Trophoblast cell (in vitro differentiated cells and primary cell): ENCODE results near the gene FUNDC2.

Experiments used
- DNase-seq, 2 donors: peaks; one replicate each; pipeline ENCODE4 v3.0.0-alpha.2; 2016
- H2AFZ ChIP-seq: 2 replicates; pipeline ENCODE4 v1.6.1; 2013; ENCODE audit warnings: low read length, moderate library complexity, mild to moderate bottlenecking; ENCODE audit not compliant: insufficient read depth, poor library complexity
- H2AK5ac ChIP-seq: 2 replicates; pipeline ENCODE4 v1.6.1; 2013; ENCODE audit warnings: mild to moderate bottlenecking, low read length
- H2BK120ac ChIP-seq: 2 replicates; pipeline ENCODE4 v1.6.1; 2013; ENCODE audit warnings: low read length, mild to moderate bottlenecking, moderate library complexity; ENCODE audit not compliant: insufficient read depth, poor library complexity
- H2BK12ac ChIP-seq: 2 replicates; pipeline ENCODE4 v1.6.1; 2013; ENCODE audit warnings: mild to moderate bottlenecking, low read length, moderate library complexity
- H2BK5ac ChIP-seq: 2 replicates; pipeline ENCODE4 v1.6.1; 2013; ENCODE audit warnings: low read length, low read depth, moderate library complexity, mild to moderate bottlenecking; ENCODE audit not compliant: poor library complexity
- H3K14ac ChIP-seq: 2 replicates; pipeline ENCODE4 v1.6.1; 2013; ENCODE audit warnings: mild to moderate bottlenecking, low read length
- H3K18ac ChIP-seq: 2 replicates; pipeline ENCODE4 v1.6.1; 2013; ENCODE audit warnings: mild to moderate bottlenecking, low read length
- H3K23ac ChIP-seq: 2 replicates; pipeline ENCODE4 v1.6.1; 2013; ENCODE audit warnings: low read length
- H3K27ac ChIP-seq: 2 replicates; pipeline ENCODE4 v1.5.1; 2013; ENCODE audit warnings: low read depth, mild to moderate bottlenecking, inconsistent platforms, low read length, moderate library complexity
- H3K27me3 ChIP-seq: 2 replicates; pipeline ENCODE4 v1.6.1; 2013; ENCODE audit warnings: inconsistent platforms, mild to moderate bottlenecking, low read length, moderate library complexity; ENCODE audit not compliant: insufficient read depth
- H3K36me3 ChIP-seq, 2 experiments: 1 replicate in 1 of 2; 2 replicates in 1 of 2; pipeline ENCODE4 v1.6.1; 2013; ENCODE audit warnings: low read length in 2 of 2, mild to moderate bottlenecking in 2 of 2, moderate library complexity in 1 of 2; ENCODE audit not compliant: insufficient read depth in 2 of 2, control insufficient read depth in 1 of 2
- H3K4ac ChIP-seq: 2 replicates; pipeline ENCODE4 v1.6.1; 2013; ENCODE audit warnings: low read depth, mild to moderate bottlenecking, low read length, moderate library complexity
- H3K4me1 ChIP-seq, 2 experiments: 1 replicate in 1 of 2; 2 replicates in 1 of 2; pipeline ENCODE4 v1.6.1; 2013; ENCODE audit warnings: low read length in 2 of 2, mild to moderate bottlenecking in 2 of 2, moderate library complexity in 1 of 2; ENCODE audit not compliant: insufficient read depth in 2 of 2, control insufficient read depth in 1 of 2
- H3K4me2 ChIP-seq: 2 replicates; pipeline ENCODE4 v1.6.1; 2013; ENCODE audit warnings: inconsistent platforms, mild to moderate bottlenecking, low read length, moderate library complexity
- H3K4me3 ChIP-seq: 2 replicates; pipeline ENCODE4 v1.5.1; 2013; ENCODE audit warnings: mild to moderate bottlenecking, low read depth, low read length, inconsistent platforms
- H3K79me1 ChIP-seq: one replicate; pipeline ENCODE4 v1.6.1; 2013; ENCODE audit warnings: low read length
- H3K79me2 ChIP-seq: 2 replicates; pipeline ENCODE4 v1.6.1; 2013; ENCODE audit warnings: low read length, mild to moderate bottlenecking; ENCODE audit not compliant: control insufficient read depth, insufficient read depth, poor library complexity
- H3K9ac ChIP-seq: 2 replicates; pipeline ENCODE4 v1.6.1; 2013; ENCODE audit warnings: mild to moderate bottlenecking, low read length
- H3K9me3 ChIP-seq: 2 replicates; pipeline ENCODE4 v1.6.1; 2013; ENCODE audit warnings: low read depth, mild to moderate bottlenecking, control low read depth, inconsistent platforms, low read length; ENCODE audit not compliant: insufficient read depth
- H4K12ac ChIP-seq: 2 replicates; pipeline ENCODE4 v1.6.1; 2013; ENCODE audit warnings: low read depth, mild to moderate bottlenecking, low read length, moderate library complexity
- H4K8ac ChIP-seq: 2 replicates; pipeline ENCODE4 v1.6.1; 2013; ENCODE audit warnings: low read depth, mild to moderate bottlenecking, low read length, moderate library complexity
- H4K91ac ChIP-seq: one replicate; pipeline ENCODE4 v1.6.1; 2013; ENCODE audit warnings: low read depth, mild to moderate bottlenecking, low read length, moderate library complexity
- WGBS: extraction: QIAGEN DNeasy Blood & Tissue Kit; methylation state at CpG from one replicate; pipeline ENCODE4 v1.1.7; 2013; ENCODE audit warnings: missing lambda C conversion rate; ENCODE audit not compliant: insufficient read length, insufficient coverage; ENCODE audit errors: extremely low coverage; 5-methylcytosine and 5-hydroxymethylcytosine counted together

The FUNDC2 gene

DNA sequence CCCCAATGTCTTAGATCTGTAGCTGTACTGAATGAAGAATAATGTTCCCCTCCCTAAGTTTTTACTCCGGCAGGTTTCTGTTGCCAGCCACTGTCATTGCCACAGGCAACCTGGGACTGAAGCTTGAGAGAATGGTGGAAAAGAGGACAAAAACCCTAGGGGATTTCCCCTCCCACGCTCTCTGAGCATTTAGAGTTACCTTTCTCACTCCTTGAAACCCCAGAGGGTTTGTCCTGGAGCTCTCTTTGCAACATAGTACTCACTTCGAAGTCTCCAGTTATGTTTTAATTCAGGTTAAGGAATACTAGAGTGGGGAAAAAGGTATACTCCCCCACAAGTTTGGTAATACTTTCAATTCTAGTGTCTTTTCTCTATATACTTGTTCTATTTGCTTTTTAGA is 35.6 kb upstream of the FUNDC2 start:
- Histone ChIP-seq H4K8ac (no peak overlapping the region), H2BK120ac (no peak overlapping the region), H3K79me1 (no peaks in the 10 kb centered on the region), H4K12ac (no peak overlapping the region), H3K18ac (no peak overlapping the region), H3K4ac (no peak overlapping the region), H2AFZ (no peak overlapping the region), H3K27ac (no peak overlapping the region), H3K4me2 (no peak overlapping the region), H3K4me1 (no peaks in the 10 kb centered on the region), H3K27me3 (no peaks in the 10 kb centered on the region), H3K4me3 (no peak overlapping the region), H3K14ac (no peak overlapping the region), H2BK5ac (no peak overlapping the region), H3K79me2 (no peaks in the 10 kb centered on the region), H2BK12ac (no peak overlapping the region), H3K9me3 (no peaks in the 10 kb centered on the region), H2AK5ac (no peak overlapping the region), H3K36me3 (no peaks in the 10 kb centered on the region), H3K23ac (no peak overlapping the region), H4K91ac (no peak overlapping the region), H3K9ac (no peak overlapping the region)
- no peak for DNase-seq
- WGBS, result no CpG with 5 or more reads among the region's 3 CpGs

DNA sequence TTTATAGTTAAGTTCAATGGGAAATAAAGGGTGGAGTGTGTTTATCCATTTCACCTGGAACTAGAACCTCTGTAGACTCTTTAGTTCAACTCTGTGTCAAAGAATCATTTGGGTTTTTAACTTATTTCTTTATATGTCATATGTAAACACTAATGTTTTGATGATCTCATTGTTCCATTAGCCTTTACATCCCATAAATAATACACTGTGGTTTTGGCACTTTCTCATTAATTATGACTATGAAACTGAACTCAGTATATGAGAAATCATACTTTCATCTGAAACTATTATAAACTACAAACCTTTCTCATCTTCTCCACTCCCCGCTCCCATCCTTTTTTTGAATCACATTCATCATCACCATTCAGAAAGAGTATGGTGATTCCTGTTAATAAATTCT is 35.2 kb upstream of the FUNDC2 start:
- H3K4me1 ChIP-seq, result no peaks in the 10 kb centered on the region

DNA sequence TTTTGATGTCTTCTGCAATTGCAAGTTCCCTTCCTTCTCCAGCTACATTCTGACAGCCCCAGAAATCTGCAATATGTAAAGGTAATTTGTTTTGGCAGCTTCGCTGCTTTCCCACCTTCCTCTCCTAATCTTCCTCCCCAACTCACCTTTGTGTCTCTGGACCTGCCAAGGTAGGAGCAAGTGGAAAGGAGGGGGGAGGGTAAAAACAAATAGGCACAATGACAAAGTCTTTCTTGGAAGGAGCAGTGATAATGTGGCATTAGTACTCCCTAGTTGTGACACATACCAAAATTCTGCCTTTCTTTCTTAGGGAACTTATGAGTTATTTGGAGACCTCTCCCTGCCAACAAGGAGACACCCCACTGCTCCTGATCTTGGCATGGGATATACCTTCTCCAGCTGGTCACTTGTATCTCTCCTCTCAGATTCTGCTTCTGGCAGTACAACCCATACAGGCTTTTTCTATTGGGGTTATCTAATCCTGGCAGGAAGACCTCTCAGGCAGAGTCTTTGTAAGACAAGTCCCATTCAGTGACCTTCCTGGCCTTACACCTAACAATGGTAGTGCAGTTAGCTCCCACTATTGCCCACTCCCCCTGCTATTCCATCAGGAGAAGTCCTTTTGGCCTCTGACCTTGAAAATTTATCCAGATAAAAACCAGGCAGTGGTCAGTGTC is 28.3 kb upstream of the FUNDC2 start:
- Histone ChIP-seq H3K79me1 (no peaks in the 10 kb centered on the region), H3K18ac (no peak overlapping the region), H2BK12ac (no peak overlapping the region), H4K91ac (no peak overlapping the region), H2BK5ac (no peak overlapping the region), H3K9me3 (no peaks in the 10 kb centered on the region), H3K4me3 (no peak overlapping the region), H4K8ac (no peak overlapping the region), H2BK120ac (no peak overlapping the region), H3K79me2 (no peaks in the 10 kb centered on the region), H3K4ac (no peak overlapping the region), H3K36me3 (no peaks in the 10 kb centered on the region), H3K4me1 (no peaks in the 10 kb centered on the region), H3K23ac (no peak overlapping the region), H2AFZ (no peak overlapping the region), H4K12ac (no peak overlapping the region), H3K4me2 (no peak overlapping the region), H3K27me3 (no peaks in the 10 kb centered on the region), H2AK5ac (no peak overlapping the region), H3K9ac (no peak overlapping the region), H3K27ac (no peak overlapping the region), H3K14ac (no peak overlapping the region)
- DNase-seq, result no peak
- no CpG with 5 or more reads among the region's 1 CpG for WGBS

More for the DNA sequence above, 35.2 kb upstream of the FUNDC2 start:
- Histone ChIP-seq H3K18ac (no peak overlapping the region), H3K14ac (no peak overlapping the region), H3K27ac (no peak overlapping the region), H3K4me3 (no peak overlapping the region), H2AK5ac (no peak overlapping the region), H4K91ac (no peak overlapping the region), H2BK5ac (no peak overlapping the region), H2BK12ac (no peak overlapping the region), H3K79me2 (no peaks in the 10 kb centered on the region), H4K12ac (no peak overlapping the region), H3K79me1 (no peaks in the 10 kb centered on the region), H3K9ac (no peak overlapping the region), H3K9me3 (no peaks in the 10 kb centered on the region), H3K36me3 (no peaks in the 10 kb centered on the region), H3K4ac (no peak overlapping the region), H4K8ac (no peak overlapping the region), H2BK120ac (no peak overlapping the region), H3K27me3 (no peaks in the 10 kb centered on the region), H2AFZ (no peak overlapping the region), H3K4me2 (no peak overlapping the region), H3K23ac (no peak overlapping the region)
- DNase-seq, result no peak
- WGBS, result 100% methylated on average over 1 of the region's 1 CpG

DNA sequence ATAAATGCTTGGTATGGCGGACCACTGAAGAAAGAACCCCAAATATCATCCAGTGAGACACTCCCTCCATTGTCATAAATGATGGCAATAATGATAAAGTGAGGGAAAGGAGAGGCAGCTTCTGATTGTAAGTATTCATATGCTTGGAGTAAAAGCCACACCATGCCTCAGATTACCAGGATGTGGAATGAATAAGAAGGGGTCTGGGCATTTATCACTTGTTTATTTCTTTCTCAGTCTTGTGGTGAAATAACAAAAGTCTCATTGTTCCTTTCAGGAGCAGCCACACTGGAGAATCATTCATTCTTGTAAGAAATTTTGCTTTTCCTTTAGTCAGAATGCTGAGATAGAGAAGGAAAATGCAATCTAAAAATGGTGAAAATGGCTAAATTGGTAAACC is 25.8 kb upstream of the FUNDC2 start:
- Histone ChIP-seq H3K9ac (no peak overlapping the region), H3K27me3 (no peaks in the 10 kb centered on the region), H2BK12ac (no peak overlapping the region), H4K91ac (no peak overlapping the region), H3K9me3 (no peaks in the 10 kb centered on the region), H3K4me1 (no peaks in the 10 kb centered on the region), H2AK5ac (no peak overlapping the region), H3K4me3 (no peak overlapping the region), H4K12ac (no peak overlapping the region), H3K27ac (no peak overlapping the region), H3K79me1 (no peaks in the 10 kb centered on the region), H2BK120ac (no peak overlapping the region), H2BK5ac (no peak overlapping the region), H3K4ac (no peak overlapping the region), H3K14ac (no peak overlapping the region), H3K23ac (no peak overlapping the region), H3K4me2 (no peak overlapping the region), H3K18ac (no peak overlapping the region), H3K36me3 (no peaks in the 10 kb centered on the region), H3K79me2 (no peaks in the 10 kb centered on the region), H4K8ac (no peak overlapping the region), H2AFZ (no peak overlapping the region)
- no peak for DNase-seq
- WGBS, result no CpG with 5 or more reads among the region's 1 CpG
